GM23338 (cell line): ENCODE results near the gene DNAH17. TPM values are rescaled to one million over a fixed set of nuclear protein-coding genes. Genes with fewer than 3 reads are reported as not detected.
A peak's percentile ranks its signal among the peaks of the same experiment; 100 is the strongest.

Experiments used
- ATAC-seq: fragments of 200-7000 bp; cut with Tn5 transposase; 3 replicates; pipeline ENCODE4 v1.9.1; 2020
- DNase-seq: peaks from one replicate; pipeline ENCODE4 v3.0.0-alpha.2; 2015; ENCODE audit warnings: low spot score
- H2AFZ ChIP-seq: fragments of 200-600 bp; sonication (generic); 2 replicates; pipeline ENCODE4 v1.8.0; 2016; ENCODE audit warnings: antibody characterized with exemption, mild to moderate bottlenecking, moderate library complexity
- H3F3A ChIP-seq: fragments of 200-600 bp; sonication (generic); replicated peaks from 2 replicates; pipeline ENCODE4 v1.8.0; 2017; ENCODE audit warnings: antibody characterized with exemption, mixed run types, low read depth
- H3K27ac ChIP-seq: fragments of 200-600 bp; sonication (generic); 2 replicates; pipeline ENCODE4 v1.6.1; 2016; ENCODE audit warnings: low read depth
- H3K27me3 ChIP-seq: fragments of 200-600 bp; sonication (generic); 2 replicates; pipeline ENCODE4 v1.8.0; 2016; ENCODE audit warnings: mild to moderate bottlenecking, mixed run types, moderate library complexity; ENCODE audit not compliant: insufficient read depth
- H3K36me3 ChIP-seq: fragments of 200-600 bp; sonication (generic); 2 replicates; pipeline ENCODE4 v1.8.0; 2016; ENCODE audit warnings: mild to moderate bottlenecking; ENCODE audit not compliant: insufficient read depth
- H3K4me1 ChIP-seq: fragments of 200-600 bp; sonication (generic); 2 replicates; pipeline ENCODE4 v1.8.0; 2016; ENCODE audit warnings: mild to moderate bottlenecking, moderate library complexity; ENCODE audit not compliant: insufficient read depth
- H3K4me2 ChIP-seq: fragments of 200-600 bp; sonication (generic); 2 replicates; pipeline ENCODE4 v1.7.1; 2017; ENCODE audit warnings: mixed run types
- H3K4me3 ChIP-seq: fragments of 200-600 bp; sonication (generic); 2 replicates; pipeline ENCODE4 v1.6.1; 2016; ENCODE audit warnings: mixed run types
- H3K79me2 ChIP-seq: fragments of 200-600 bp; sonication (generic); replicated peaks from 2 replicates; pipeline ENCODE4 v1.8.0; 2017; ENCODE audit warnings: mild to moderate bottlenecking; ENCODE audit not compliant: insufficient read depth
- H3K9me2 ChIP-seq: fragments of 200-600 bp; sonication (generic); 2 replicates; pipeline ENCODE4 v1.8.0; 2017; ENCODE audit not compliant: insufficient read depth
- H4K20me1 ChIP-seq: fragments of 200-600 bp; sonication (generic); replicated peaks from 2 replicates; pipeline ENCODE4 v1.8.0; 2017; ENCODE audit warnings: mild to moderate bottlenecking; ENCODE audit not compliant: insufficient read depth
- H3K27ac Mint-ChIP-seq: 2 replicates; pipeline ENCODE4 v1.8.0; 2020; ENCODE audit warnings: inconsistent platforms, mild to moderate bottlenecking, moderate library complexity, mixed read lengths
- H3K27me3 Mint-ChIP-seq: 3 replicates; pipeline ENCODE4 v1.8.0; 2022; ENCODE audit warnings: low read depth, mild to moderate bottlenecking, moderate library complexity, mixed read lengths, inconsistent platforms; ENCODE audit not compliant: insufficient read depth, poor library complexity
- H3K36me3 Mint-ChIP-seq: 3 replicates; pipeline ENCODE4 v1.8.0; 2021; ENCODE audit warnings: low read depth, mild to moderate bottlenecking, inconsistent platforms, moderate library complexity, mixed read lengths
- H3K4me1 Mint-ChIP-seq: 3 replicates; pipeline ENCODE4 v1.8.0; 2020; ENCODE audit warnings: mild to moderate bottlenecking, inconsistent platforms, mixed read lengths
- H3K4me3 Mint-ChIP-seq: 3 replicates; pipeline ENCODE4 v1.8.0; 2021; ENCODE audit warnings: moderate library complexity, mild to moderate bottlenecking, inconsistent platforms, mixed read lengths
- H3K9me3 Mint-ChIP-seq: 3 replicates; pipeline ENCODE4 v1.8.0; 2020; ENCODE audit warnings: moderate library complexity, mild to moderate bottlenecking, inconsistent platforms, mixed read lengths
- CREB1 ChIP-seq: fragments of 250-450 bp; sonication (Bioruptor Pico); IDR thresholded peaks from 2 replicates; pipeline ENCODE4 v1.5.0; 2020; ENCODE audit warnings: low read depth, mild to moderate bottlenecking, moderate library complexity
- EZH2 ChIP-seq: fragments of 200-600 bp; sonication (generic); IDR thresholded peaks from one replicate; pipeline ENCODE4 v1.8.0; 2017; ENCODE audit warnings: antibody characterized with exemption, mild to moderate bottlenecking, low read depth; ENCODE audit not compliant: unreplicated experiment
- EZH2phosphoT487 ChIP-seq: fragments of 200-600 bp; sonication (generic); IDR thresholded peaks from one replicate; pipeline ENCODE4 v1.8.1; 2018; ENCODE audit warnings: antibody characterized with exemption; ENCODE audit not compliant: unreplicated experiment
- JUNB ChIP-seq: IDR thresholded peaks from one replicate; pipeline ENCODE4 v1.6.1; 2016; ENCODE audit warnings: antibody characterized with exemption; ENCODE audit not compliant: unreplicated experiment
- NANOG ChIP-seq: IDR thresholded peaks from 2 replicates; pipeline ENCODE4 v1.6.1; 2016; ENCODE audit warnings: antibody characterized with exemption, borderline replicate concordance
- POLR2AphosphoS5 ChIP-seq: IDR thresholded peaks from 2 replicates; pipeline ENCODE4 v1.6.1; 2016; ENCODE audit warnings: antibody characterized with exemption, low read depth
- ZNF331 ChIP-seq: fragments of 250-450 bp; sonication (Bioruptor Pico); IDR thresholded peaks from 2 replicates; pipeline ENCODE4 v1.5.0; 2020; ENCODE audit warnings: low read depth, mild to moderate bottlenecking, moderate library complexity
- polyA plus RNA-seq: library from polyadenylated mRNA; unstranded; fragments of >200 nt; fragmentation: Nextera tagmentation; extraction: Ambion mirVana; gene quantifications from 2 replicates; pipeline ENCODE4 v1.2.1, GENCODE V29; 2016
- total RNA-seq: library from RNA; depleted of rRNA; stranded (reverse); fragments of >200 nt; shearing (Covaris generic); gene quantifications from 2 replicates; pipeline ENCODE4 v1.2.3, GENCODE V29; 2014
- TF ChIP-seq, protein P1 (sequence below): fragments of 250-450 bp; sonication (Bioruptor Pico); IDR thresholded peaks from 2 replicates; pipeline ENCODE4 v1.5.0; 2020; ENCODE audit warnings: mild to moderate bottlenecking, moderate library complexity

The DNAH17 gene
- total and polyA plus RNA-seq, 2 experiments from 2014 or later = 0.59 to 2.0 TPM

DNA sequence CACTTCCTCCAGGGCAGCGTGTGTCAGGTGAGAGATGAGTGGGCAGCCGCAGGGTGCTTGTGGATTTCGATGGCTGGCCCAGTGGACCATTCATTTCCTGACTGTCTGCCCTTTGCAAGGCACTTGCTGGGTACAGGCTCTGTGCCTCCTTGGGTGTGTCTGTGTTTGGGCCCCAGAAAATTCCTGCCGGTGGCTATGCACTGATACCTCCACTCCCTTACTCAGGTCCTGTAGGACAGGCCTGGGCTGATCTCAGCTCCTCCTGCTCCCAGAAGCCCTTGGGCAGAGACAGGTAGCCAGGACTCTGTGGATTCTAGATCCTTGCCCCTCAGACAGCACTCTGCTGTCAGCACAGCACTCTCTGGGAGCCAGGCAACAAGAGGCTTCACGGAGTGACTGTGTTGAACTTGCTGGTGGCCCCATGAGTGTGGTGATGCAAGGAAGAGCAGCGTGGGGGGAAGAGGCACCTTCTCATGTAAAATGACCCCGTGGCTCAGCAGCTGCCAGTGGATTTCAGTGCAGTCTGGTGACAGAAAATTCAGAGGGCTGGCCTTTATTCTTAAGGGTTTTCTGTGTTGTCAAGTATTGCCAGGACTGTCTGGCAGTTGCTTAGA is 169.7 kb downstream of the DNAH17 start (continued):
- TF ChIP-seq, protein P1, sequence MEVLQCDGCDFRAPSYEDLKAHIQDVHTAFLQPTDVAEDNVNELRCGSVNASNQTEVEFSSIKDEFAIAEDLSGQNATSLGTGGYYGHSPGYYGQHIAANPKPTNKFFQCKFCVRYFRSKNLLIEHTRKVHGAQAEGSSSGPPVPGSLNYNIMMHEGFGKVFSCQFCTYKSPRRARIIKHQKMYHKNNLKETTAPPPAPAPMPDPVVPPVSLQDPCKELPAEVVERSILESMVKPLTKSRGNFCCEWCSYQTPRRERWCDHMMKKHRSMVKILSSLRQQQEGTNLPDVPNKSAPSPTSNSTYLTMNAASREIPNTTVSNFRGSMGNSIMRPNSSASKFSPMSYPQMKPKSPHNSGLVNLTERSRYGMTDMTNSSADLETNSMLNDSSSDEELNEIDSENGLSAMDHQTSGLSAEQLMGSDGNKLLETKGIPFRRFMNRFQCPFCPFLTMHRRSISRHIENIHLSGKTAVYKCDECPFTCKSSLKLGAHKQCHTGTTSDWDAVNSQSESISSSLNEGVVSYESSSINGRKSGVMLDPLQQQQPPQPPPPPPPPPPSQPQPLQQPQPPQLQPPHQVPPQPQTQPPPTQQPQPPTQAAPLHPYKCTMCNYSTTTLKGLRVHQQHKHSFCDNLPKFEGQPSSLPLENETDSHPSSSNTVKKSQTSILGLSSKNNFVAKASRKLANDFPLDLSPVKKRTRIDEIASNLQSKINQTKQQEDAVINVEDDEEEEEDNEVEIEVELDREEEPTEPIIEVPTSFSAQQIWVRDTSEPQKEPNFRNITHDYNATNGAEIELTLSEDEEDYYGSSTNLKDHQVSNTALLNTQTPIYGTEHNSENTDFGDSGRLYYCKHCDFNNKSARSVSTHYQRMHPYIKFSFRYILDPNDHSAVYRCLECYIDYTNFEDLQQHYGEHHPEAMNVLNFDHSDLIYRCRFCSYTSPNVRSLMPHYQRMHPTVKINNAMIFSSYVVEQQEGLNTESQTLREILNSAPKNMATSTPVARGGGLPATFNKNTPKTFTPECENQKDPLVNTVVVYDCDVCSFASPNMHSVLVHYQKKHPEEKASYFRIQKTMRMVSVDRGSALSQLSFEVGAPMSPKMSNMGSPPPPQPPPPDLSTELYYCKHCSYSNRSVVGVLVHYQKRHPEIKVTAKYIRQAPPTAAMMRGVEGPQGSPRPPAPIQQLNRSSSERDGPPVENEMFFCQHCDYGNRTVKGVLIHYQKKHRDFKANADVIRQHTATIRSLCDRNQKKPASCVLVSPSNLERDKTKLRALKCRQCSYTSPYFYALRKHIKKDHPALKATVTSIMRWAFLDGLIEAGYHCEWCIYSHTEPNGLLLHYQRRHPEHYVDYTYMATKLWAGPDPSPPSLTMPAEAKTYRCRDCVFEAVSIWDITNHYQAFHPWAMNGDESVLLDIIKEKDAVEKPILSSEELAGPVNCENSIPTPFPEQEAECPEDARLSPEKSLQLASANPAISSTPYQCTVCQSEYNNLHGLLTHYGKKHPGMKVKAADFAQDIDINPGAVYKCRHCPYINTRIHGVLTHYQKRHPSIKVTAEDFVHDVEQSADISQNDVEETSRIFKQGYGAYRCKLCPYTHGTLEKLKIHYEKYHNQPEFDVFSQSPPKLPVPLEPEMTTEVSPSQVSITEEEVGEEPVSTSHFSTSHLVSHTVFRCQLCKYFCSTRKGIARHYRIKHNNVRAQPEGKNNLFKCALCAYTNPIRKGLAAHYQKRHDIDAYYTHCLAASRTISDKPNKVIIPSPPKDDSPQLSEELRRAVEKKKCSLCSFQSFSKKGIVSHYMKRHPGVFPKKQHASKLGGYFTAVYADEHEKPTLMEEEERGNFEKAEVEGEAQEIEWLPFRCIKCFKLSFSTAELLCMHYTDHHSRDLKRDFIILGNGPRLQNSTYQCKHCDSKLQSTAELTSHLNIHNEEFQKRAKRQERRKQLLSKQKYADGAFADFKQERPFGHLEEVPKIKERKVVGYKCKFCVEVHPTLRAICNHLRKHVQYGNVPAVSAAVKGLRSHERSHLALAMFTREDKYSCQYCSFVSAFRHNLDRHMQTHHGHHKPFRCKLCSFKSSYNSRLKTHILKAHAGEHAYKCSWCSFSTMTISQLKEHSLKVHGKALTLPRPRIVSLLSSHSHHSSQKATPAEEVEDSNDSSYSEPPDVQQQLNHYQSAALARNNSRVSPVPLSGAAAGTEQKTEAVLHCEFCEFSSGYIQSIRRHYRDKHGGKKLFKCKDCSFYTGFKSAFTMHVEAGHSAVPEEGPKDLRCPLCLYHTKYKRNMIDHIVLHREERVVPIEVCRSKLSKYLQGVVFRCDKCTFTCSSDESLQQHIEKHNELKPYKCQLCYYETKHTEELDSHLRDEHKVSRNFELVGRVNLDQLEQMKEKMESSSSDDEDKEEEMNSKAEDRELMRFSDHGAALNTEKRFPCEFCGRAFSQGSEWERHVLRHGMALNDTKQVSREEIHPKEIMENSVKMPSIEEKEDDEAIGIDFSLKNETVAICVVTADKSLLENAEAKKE (CRISPR knock-in tag) = no peak
- TF ChIP-seq CREB1 = no peak
- TF ChIP-seq EZH2 = no peak
- TF ChIP-seq NANOG = no peak
- TF ChIP-seq ZNF331 (CRISPR knock-in tag) = no peak
- TF ChIP-seq POLR2AphosphoS5 = no peak
- TF ChIP-seq EZH2phosphoT487 = no peak

DNA sequence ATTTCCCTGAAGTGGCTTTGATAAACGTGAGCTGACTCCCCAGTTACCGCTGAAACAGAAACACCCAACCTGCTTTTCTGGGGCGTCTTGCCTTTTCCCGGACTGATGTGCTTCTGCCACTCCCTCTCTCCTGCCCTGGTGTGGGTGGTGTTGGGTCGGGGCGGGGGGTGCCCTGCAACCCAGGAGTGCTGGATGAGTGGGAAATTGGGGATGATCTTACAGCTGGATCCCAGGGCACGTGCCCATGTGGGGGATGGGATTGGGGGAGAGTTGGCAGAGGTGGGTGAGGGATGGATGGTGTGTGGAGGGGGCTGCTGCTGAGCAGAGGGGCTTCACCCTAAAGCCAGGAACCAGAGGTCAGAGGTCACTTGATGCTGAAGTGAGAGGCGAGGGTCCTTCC is 170.3 kb downstream of the DNAH17 start:
- Histone ChIP-seq H3K4me1 (0 out of 2 replicates have a peak, but pooled peaks cover 3% of the 10 kb centered on the region), H3F3A (peaks cover 8% of the 10 kb centered on the region; the same call in 1 of the 2 replicates), H3K4me3 (no peak overlapping the region), H3K79me2 (peaks cover 78% of the 10 kb centered on the region), H3K4me2 (no peak overlapping the region), H4K20me1 (peaks cover 21% of the 10 kb centered on the region), H3K36me3 (peaks cover 18% of the 10 kb centered on the region), H3K27me3 (no peaks in the 10 kb centered on the region), H3K27ac (peak overlapping the region; percentile 32; the same call in 1 of the 2 replicates), H2AFZ (no peak overlapping the region), H3K9me2 (no peaks in the 10 kb centered on the region)
- no peak for TF ChIP-seq POLR2AphosphoS5
- no peak for TF ChIP-seq EZH2
- TF ChIP-seq CREB1 = no peak
- TF ChIP-seq JUNB = no peak
- TF ChIP-seq, protein P1 (CRISPR knock-in tag) = no peak
- peaks cover 43% of the 10 kb centered on the region for H3K36me3 Mint-ChIP-seq
- ATAC-seq (no peak), DNase-seq (no peak)
- peaks cover 22% of the 10 kb centered on the region for H3K4me1 Mint-ChIP-seq
- H3K9me3 Mint-ChIP-seq = no peaks in the 10 kb centered on the region
- H3K27ac Mint-ChIP-seq = no peak overlapping the region
- H3K27me3 Mint-ChIP-seq = peaks cover 17% of the 10 kb centered on the region
- H3K4me3 Mint-ChIP-seq = no peak overlapping the region
